Endothelial cell of umbilical vein (primary cell): ENCODE measurements around the gene NOS2. TPM values are rescaled to one million over a fixed set of nuclear protein-coding genes. Genes with fewer than 3 reads are reported as not detected.
A peak's percentile ranks its signal among the peaks of the same experiment; 100 is the strongest.

Source experiments
- BruUV-seq: library from RNA; stranded (reverse); fragments of 400-500 nt; replicated peaks from 2 replicates; lab custom pipeline; 2021; lab: Mats Ljungman, UMichigan
- CTCF ChIA-PET: fragments of 300-600, 350-600 bp; sonication (Branson Sonifier 250); formaldehyde crosslinking; loops from one replicate; lab custom pipeline; 2021; ENCODE audit warnings: antibody characterized with exemption, inconsistent platforms; lab: Charles Lee
- POLR2A ChIA-PET: fragments of 300-600, 350-600 bp; sonication (Branson Sonifier 250); formaldehyde crosslinking; loops from one replicate; lab custom pipeline; 2021; ENCODE audit warnings: antibody characterized with exemption, inconsistent platforms; lab: Charles Lee
- DNase-seq: peaks from one replicate; pipeline ENCODE4 v3.0.0-alpha.2; 2011; ENCODE audit warnings: low read depth, low spot score
- FAIRE-seq: peaks from 2 replicates; lab custom pipeline; 2011; peaks lifted over from hg19 to GRCh38; lab: Jason Lieb, UNC
- H2AFZ ChIP-seq: 2 replicates; pipeline ENCODE4 v1.6.0; 2012; ENCODE audit warnings: low read depth, low read length, control low read depth, inconsistent platforms
- H3K27ac ChIP-seq: 2 replicates; pipeline ENCODE4 v1.5.1; 2011; ENCODE audit warnings: low read depth, mild to moderate bottlenecking, control low read depth, low read length, moderate library complexity; ENCODE audit not compliant: insufficient read depth
- H3K27me3 ChIP-seq, 2 experiments: 2 replicates each; pipeline versions ENCODE4 v1.6.0 to v1.6.1; 2011; ENCODE audit warnings: low read length in 2 of 2, mixed read lengths in 1 of 2; ENCODE audit not compliant: control insufficient read depth in 2 of 2, insufficient read depth in 2 of 2
- H3K36me3 ChIP-seq, 2 experiments: 2 replicates in 1 of 2; 3 replicates in 1 of 2; pipeline ENCODE4 v1.5.1; 2011; ENCODE audit warnings: low read length in 2 of 2, mild to moderate bottlenecking in 1 of 2, moderate library complexity in 1 of 2; ENCODE audit not compliant: control insufficient read depth in 2 of 2, insufficient read depth in 2 of 2; ENCODE audit errors: extremely low read depth in 1 of 2
- H3K4me1 ChIP-seq: 3 replicates; pipeline ENCODE4 v1.5.1; 2011; ENCODE audit warnings: mild to moderate bottlenecking, low read length; ENCODE audit not compliant: control insufficient read depth, insufficient read depth; ENCODE audit errors: extremely low read depth
- H3K4me2 ChIP-seq: 2 replicates; pipeline ENCODE4 v1.6.1; 2011; ENCODE audit warnings: low read length, control low read depth, mixed read lengths; ENCODE audit not compliant: insufficient read depth
- H3K4me3 ChIP-seq, 3 experiments: fragments of 200-600 bp in 1 of 3; sonication (generic), shearing (Covaris generic) in 1 of 3; replicated peaks in 1 of 3; 2 replicates each; pipeline ENCODE4 v1.5.1; 2011 to 2016; ENCODE audit warnings: control low read depth in 3 of 3, low read length in 3 of 3, mild to moderate bottlenecking in 2 of 3, inconsistent platforms in 1 of 3, low read depth in 1 of 3, moderate library complexity in 1 of 3; ENCODE audit not compliant: insufficient read depth in 1 of 3
- H3K79me2 ChIP-seq: 2 replicates; pipeline ENCODE4 v1.6.0; 2012; ENCODE audit warnings: low read length, inconsistent platforms; ENCODE audit not compliant: control insufficient read depth, insufficient read depth
- H3K9ac ChIP-seq: replicated peaks from 2 replicates; pipeline ENCODE3; 2011; ENCODE audit warnings: low read length, control low read depth; ENCODE audit not compliant: insufficient read depth; ENCODE audit errors: extremely low read depth
- H3K9me1 ChIP-seq: replicated peaks from 3 replicates; pipeline ENCODE4 v1.6.0; 2011; ENCODE audit warnings: mild to moderate bottlenecking, low read length; ENCODE audit not compliant: control insufficient read depth, insufficient read depth; ENCODE audit errors: extremely low read depth
- H3K9me3 ChIP-seq: replicated peaks from 2 replicates; pipeline ENCODE4 v1.5.1; 2012; ENCODE audit warnings: low read length, inconsistent platforms; ENCODE audit not compliant: control insufficient read depth, insufficient read depth
- H4K20me1 ChIP-seq: replicated peaks from 2 replicates; pipeline ENCODE3; 2011; ENCODE audit warnings: mild to moderate bottlenecking, low read length; ENCODE audit not compliant: control insufficient read depth, insufficient read depth; ENCODE audit errors: extremely low read depth
- EZH2 ChIP-seq: IDR thresholded peaks from 2 replicates; pipeline ENCODE4 v1.6.1; 2012; ENCODE audit warnings: borderline replicate concordance, low read depth, mild to moderate bottlenecking, moderate library complexity, low read length, inconsistent platforms; ENCODE audit not compliant: severe bottlenecking
- FOS ChIP-seq: IDR thresholded peaks from 2 replicates; pipeline ENCODE4 v1.6.1; 2011; ENCODE audit warnings: mild to moderate bottlenecking, low read length, moderate library complexity, borderline replicate concordance; ENCODE audit not compliant: insufficient read depth
- GATA2 ChIP-seq: IDR thresholded peaks from 2 replicates; pipeline ENCODE4 v1.7.0; 2011; ENCODE audit warnings: low read depth, mild to moderate bottlenecking, moderate library complexity, mixed read lengths, low read length; ENCODE audit not compliant: insufficient read length, insufficient read depth
- MAX ChIP-seq: IDR thresholded peaks from 2 replicates; pipeline ENCODE4 v1.6.1; 2011; ENCODE audit not compliant: insufficient read depth, insufficient read length
- POLR2A ChIP-seq: IDR thresholded peaks from 2 replicates; pipeline ENCODE4 v1.6.1; 2012; ENCODE audit warnings: low read depth, mild to moderate bottlenecking, control low read depth, low read length
- POLR2AphosphoS5 ChIP-seq: IDR thresholded peaks from 2 replicates; pipeline ENCODE4 v1.6.1; 2012; ENCODE audit warnings: low read depth, mild to moderate bottlenecking, control low read depth, low read length, moderate library complexity; ENCODE audit not compliant: insufficient read depth
- dilution Hi-C: fragments of 300-500 bp; cut with MboI; formaldehyde crosslinking; loops from one replicate; pipeline ENCODE4 v1.15.0; 2019; ENCODE audit warnings: low sequenced_read_pairs; ENCODE audit not compliant: extremely low pct_ligation_motif_present
- intact Hi-C: fragments of 100-400 bp; cut with micrococcal nuclease; formaldehyde crosslinking; loops from one replicate; pipeline ENCODE4 v1.10.0; 2022
- polyA plus RNA-seq, 4 experiments: library from polyadenylated mRNA; depleted of rRNA in 3 of 4; stranded (reverse) in 3 of 4; unstranded in 1 of 4; fragments of >200 nt; gene quantifications; 2 replicates each; pipeline versions ENCODE4 v1.2.1 to v1.2.3, GENCODE V29; 2011 to 2012; ENCODE audit warnings: missing spikeins in 1 of 4
- total RNA-seq: library from RNA; stranded (reverse); gene quantifications from 2 replicates; pipeline ENCODE4 v1.2.3, GENCODE V29; 2021

The NOS2 gene
- total and polyA plus RNA-seq, 2 donors (not counting 3 experiments of a cell fraction or from before 2014, with no cell fraction given), result 0.01 TPM; not detected in 1

GRCh38 chr17:27797390-27798091 lies 2.8 kb downstream of the NOS2 start:
- POLR2A ChIA-PET, result no interaction called here

GRCh38 chr17:27793906-27794569 lies 6.3 kb downstream of the NOS2 start:
- no peak for DNase-seq
- H3K27me3 ChIP-seq, result peaks cover 17 to 38% of the 10 kb centered on the region in 2 experiments
- no TSS peak for BruUV-seq
- no peaks in the 10 kb centered on the region for H3K4me1 ChIP-seq
- TF ChIP-seq GATA2 (no peak), EZH2 (no peak), FOS (no peak), MAX (no peak), POLR2A (no peak), POLR2AphosphoS5 (no peak)
- no peaks in the 10 kb centered on the region for H4K20me1 ChIP-seq
- H3K79me2 ChIP-seq, result no peaks in the 10 kb centered on the region
- intact Hi-C loops (no loop called here), dilution Hi-C loops (no loop called here)
- no peak for FAIRE-seq
- H3K9me1 ChIP-seq, result no peaks in the 10 kb centered on the region
- H3K9me3 ChIP-seq, result no peaks in the 10 kb centered on the region
- H3K4me2 ChIP-seq, result peak overlapping the region; percentile 19
- H3K27ac ChIP-seq, result no peak overlapping the region
- H3K36me3 ChIP-seq, result no peaks in the 10 kb centered on the region
- H3K4me3 ChIP-seq, result no peak overlapping the region
- H3K9ac ChIP-seq, result no peak overlapping the region
- no peak overlapping the region for H2AFZ ChIP-seq
- ChIA-PET CTCF (interaction anchor here (1.1 to 1.9 kb wide), 3 partner anchors 11 to 86 kb away, joined by 3 to 8 read pairs (median 8); no protein-coding TSS in a partner anchor), POLR2A (no interaction called here)

More at GRCh38 chr17:27797390-27798091, 2.8 kb downstream of the NOS2 start:
- no peaks in the 10 kb centered on the region for H3K9me1 ChIP-seq
- BruUV-seq, result no TSS peak
- H3K9ac ChIP-seq, result no peak overlapping the region
- no peaks in the 10 kb centered on the region for H3K4me1 ChIP-seq
- H3K27ac ChIP-seq, result no peak overlapping the region
- H4K20me1 ChIP-seq, result no peaks in the 10 kb centered on the region
- DNase-seq, result no peak
- CTCF ChIA-PET, result interaction anchor here (2.5 to 2.8 kb wide), 2 partner anchors 8 to 82 kb away, joined by 10 to 18 read pairs; no protein-coding TSS in a partner anchor
- no peak overlapping the region for H3K4me2 ChIP-seq
- H3K9me3 ChIP-seq, result no peaks in the 10 kb centered on the region
- FAIRE-seq, result no peak
- H2AFZ ChIP-seq, result no peak overlapping the region
- peaks cover 23 to 32% of the 10 kb centered on the region in 2 experiments for H3K27me3 ChIP-seq
- H3K36me3 ChIP-seq, result no peaks in the 10 kb centered on the region
- dilution Hi-C loops (no loop called here), intact Hi-C loops (no loop called here)
- TF ChIP-seq EZH2, result no peak
- no peak overlapping the region for H3K4me3 ChIP-seq
- no peaks in the 10 kb centered on the region for H3K79me2 ChIP-seq
